ENCODE measurements around the gene FAM131C.

The FAM131C gene

DNA sequence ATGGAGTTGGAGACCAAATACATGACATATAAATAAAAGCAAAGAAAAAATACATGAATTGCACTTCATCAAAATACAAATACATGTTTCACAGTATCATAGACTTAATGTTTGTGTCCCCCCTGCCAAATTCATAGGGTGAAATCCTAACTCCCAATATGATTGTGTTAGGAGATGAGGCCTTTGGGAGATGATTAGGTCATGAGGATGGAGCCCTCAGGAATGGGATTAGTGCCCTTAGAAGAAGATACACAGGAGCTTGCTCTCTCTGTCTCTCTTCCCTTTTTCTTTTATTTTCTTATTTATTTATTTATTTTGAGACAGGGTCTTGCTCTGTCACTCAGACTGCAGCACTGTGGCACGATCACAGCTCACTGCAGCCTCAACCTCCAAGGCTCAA is 26.0 kb upstream of the FAM131C start:
- no peaks in the 10 kb centered on the region for H3K27me3 ChIP-seq (ENCODE audit: insufficient read depth, insufficient read length)
- no peaks in the 10 kb centered on the region for H3K36me3 ChIP-seq (ENCODE audit: insufficient read depth, insufficient read length, low read length)
- peaks cover 2% of the 10 kb centered on the region for H3K4me1 ChIP-seq (ENCODE audit: insufficient read depth, insufficient read length)
- no peak overlapping the region for H3K4me3 ChIP-seq (ENCODE audit: insufficient read length, low read depth)
- no peak for TF ChIP-seq YY1 (IDR thresholded peaks at IDR 0.05; ENCODE audit: insufficient read depth, insufficient read length)
- TF ChIP-seq ZNF274 (IDR thresholded peaks at IDR 0.05; ENCODE audit: low read depth, low read length), result no peak
- TF ChIP-seq SUZ12 (IDR thresholded peaks at IDR 0.05; ENCODE audit: extremely low read depth, insufficient read depth, insufficient read length), result no peak
- peaks cover 9% of the 10 kb centered on the region; the same call in 1 of the 2 replicates for H3K9me3 ChIP-seq (ENCODE audit: insufficient read depth, low read length)
- H3K9ac ChIP-seq (ENCODE audit: insufficient read length, low read depth), result no peak overlapping the region
- DNase-seq (ENCODE audit: low read depth, low spot score), result no peak

- H3K27me3 ChIP-seq (ENCODE audit: insufficient read depth, insufficient read length), result peaks cover under 1% of the 10 kb centered on the region
- H3K9ac ChIP-seq (ENCODE audit: insufficient read length, low read depth), result no peak overlapping the region
- no peaks in the 10 kb centered on the region for H3K9me3 ChIP-seq (ENCODE audit: insufficient read depth, low read length)
- H3K4me3 ChIP-seq (ENCODE audit: insufficient read length, low read depth), result no peak overlapping the region
- DNase-seq (ENCODE audit: low read depth, low spot score), result no peak
- H3K36me3 ChIP-seq (ENCODE audit: insufficient read depth, insufficient read length, low read length), result no peaks in the 10 kb centered on the region
- no peak for TF ChIP-seq SUZ12 (IDR thresholded peaks at IDR 0.05; ENCODE audit: extremely low read depth, insufficient read depth, insufficient read length)
- TF ChIP-seq ZNF274 (IDR thresholded peaks at IDR 0.05; ENCODE audit: low read depth, low read length), result no peak
- TF ChIP-seq YY1 (IDR thresholded peaks at IDR 0.05; ENCODE audit: insufficient read depth, insufficient read length), result no peak
- H3K4me1 ChIP-seq (ENCODE audit: insufficient read depth, insufficient read length), result peaks cover 2% of the 10 kb centered on the region
These were observed 22.0 kb upstream of the FAM131C start for GRCh38 chr1:16095447-16095846.

- H3K9me3 ChIP-seq (ENCODE audit: insufficient read depth, low read length), result no peaks in the 10 kb centered on the region
- H3K9ac ChIP-seq (ENCODE audit: insufficient read length, low read depth), result no peak overlapping the region
- H3K27me3 ChIP-seq (ENCODE audit: insufficient read depth, insufficient read length), result peaks cover 3% of the 10 kb centered on the region
- H3K4me3 ChIP-seq (ENCODE audit: insufficient read length, low read depth), result no peak overlapping the region
- no peak for DNase-seq (ENCODE audit: low read depth, low spot score)
- H3K4me1 ChIP-seq (ENCODE audit: insufficient read depth, insufficient read length), result peaks cover 2% of the 10 kb centered on the region
- no peaks in the 10 kb centered on the region for H3K36me3 ChIP-seq (ENCODE audit: insufficient read depth, insufficient read length, low read length)
- TF ChIP-seq YY1 (IDR thresholded peaks at IDR 0.05; ENCODE audit: insufficient read depth, insufficient read length) (no peak), ZNF274 (IDR thresholded peaks at IDR 0.05; ENCODE audit: low read depth, low read length) (no peak), SUZ12 (IDR thresholded peaks at IDR 0.05; ENCODE audit: extremely low read depth, insufficient read depth, insufficient read length) (no peak)
These were observed 21.2 kb upstream of the FAM131C start for GRCh38 chr1:16094453-16095158.

DNA sequence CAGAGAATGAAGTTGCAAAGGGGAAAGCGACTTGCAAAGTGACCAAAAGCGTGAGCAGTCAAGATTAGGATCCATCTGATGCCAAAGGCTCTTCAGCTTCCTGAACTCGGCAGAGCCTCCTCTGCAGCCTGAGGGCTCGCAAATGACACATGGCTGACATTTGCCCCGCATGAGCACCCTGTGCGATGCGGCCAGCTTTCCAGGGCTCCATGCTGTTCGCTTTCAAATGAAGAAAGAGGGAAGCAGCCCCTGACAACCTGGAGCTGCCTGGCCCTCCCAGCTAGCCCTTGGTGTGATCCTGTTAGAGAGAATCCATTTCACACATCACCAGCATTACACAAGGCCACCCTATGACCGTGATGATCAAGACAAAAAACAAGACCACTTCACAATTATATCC is 20.2 kb upstream of the FAM131C start:
- H3K4me1 ChIP-seq (ENCODE audit: insufficient read depth, insufficient read length), result peaks cover 2% of the 10 kb centered on the region
- no peak for DNase-seq (ENCODE audit: low read depth, low spot score)
- no peak overlapping the region for H3K4me3 ChIP-seq (ENCODE audit: insufficient read length, low read depth)
- H3K9ac ChIP-seq (ENCODE audit: insufficient read length, low read depth), result no peak overlapping the region
- H3K9me3 ChIP-seq (ENCODE audit: insufficient read depth, low read length), result no peaks in the 10 kb centered on the region
- H3K27me3 ChIP-seq (ENCODE audit: insufficient read depth, insufficient read length), result peaks cover 3% of the 10 kb centered on the region
- TF ChIP-seq YY1 (IDR thresholded peaks at IDR 0.05; ENCODE audit: insufficient read depth, insufficient read length) (no peak), SUZ12 (IDR thresholded peaks at IDR 0.05; ENCODE audit: extremely low read depth, insufficient read depth, insufficient read length) (no peak), ZNF274 (IDR thresholded peaks at IDR 0.05; ENCODE audit: low read depth, low read length) (no peak)
- H3K36me3 ChIP-seq (ENCODE audit: insufficient read depth, insufficient read length, low read length), result no peaks in the 10 kb centered on the region

DNA sequence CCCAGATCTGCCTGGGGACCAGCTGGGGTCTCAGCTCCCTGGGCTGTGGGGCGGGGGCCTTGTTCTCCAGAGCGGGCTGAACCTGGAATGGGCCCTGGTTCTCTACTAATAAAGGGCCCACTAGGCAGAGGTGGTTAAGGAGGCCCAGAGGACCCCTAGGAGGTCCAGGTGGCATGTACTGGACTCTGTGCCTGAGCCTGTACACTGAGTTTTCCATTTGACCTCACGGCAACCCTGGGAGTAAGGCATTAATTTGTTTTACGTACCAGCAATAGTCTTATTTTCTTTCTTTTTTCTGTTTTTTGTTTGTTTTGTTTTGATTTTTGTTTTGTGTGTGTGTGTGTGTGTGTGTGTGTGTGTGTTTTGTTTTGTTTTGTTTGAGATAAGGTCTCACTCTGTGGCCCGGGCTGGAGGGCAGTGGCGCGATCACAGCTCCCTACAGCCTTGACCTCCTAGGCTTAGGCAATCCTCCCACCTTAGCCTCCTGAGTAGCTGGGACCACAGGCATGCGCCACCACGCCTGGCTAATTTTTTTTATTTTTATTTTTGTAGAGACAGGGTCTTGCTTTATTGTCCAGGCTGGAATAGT is 19.6 kb upstream of the FAM131C start:
- Histone ChIP-seq H3K36me3 (ENCODE audit: insufficient read depth, insufficient read length, low read length) (no peaks in the 10 kb centered on the region), H3K4me3 (ENCODE audit: insufficient read length, low read depth) (no peak overlapping the region), H3K9ac (ENCODE audit: insufficient read length, low read depth) (no peak overlapping the region), H3K27me3 (ENCODE audit: insufficient read depth, insufficient read length) (peaks cover 3% of the 10 kb centered on the region), H3K4me1 (ENCODE audit: insufficient read depth, insufficient read length) (peaks cover 5% of the 10 kb centered on the region), H3K9me3 (ENCODE audit: insufficient read depth, low read length) (no peaks in the 10 kb centered on the region)
- no peak for TF ChIP-seq YY1 (IDR thresholded peaks at IDR 0.05; ENCODE audit: insufficient read depth, insufficient read length)
- TF ChIP-seq ZNF274 (IDR thresholded peaks at IDR 0.05; ENCODE audit: low read depth, low read length), result no peak
- TF ChIP-seq SUZ12 (IDR thresholded peaks at IDR 0.05; ENCODE audit: extremely low read depth, insufficient read depth, insufficient read length), result no peak
- DNase-seq (ENCODE audit: low read depth, low spot score), result no peak

DNA sequence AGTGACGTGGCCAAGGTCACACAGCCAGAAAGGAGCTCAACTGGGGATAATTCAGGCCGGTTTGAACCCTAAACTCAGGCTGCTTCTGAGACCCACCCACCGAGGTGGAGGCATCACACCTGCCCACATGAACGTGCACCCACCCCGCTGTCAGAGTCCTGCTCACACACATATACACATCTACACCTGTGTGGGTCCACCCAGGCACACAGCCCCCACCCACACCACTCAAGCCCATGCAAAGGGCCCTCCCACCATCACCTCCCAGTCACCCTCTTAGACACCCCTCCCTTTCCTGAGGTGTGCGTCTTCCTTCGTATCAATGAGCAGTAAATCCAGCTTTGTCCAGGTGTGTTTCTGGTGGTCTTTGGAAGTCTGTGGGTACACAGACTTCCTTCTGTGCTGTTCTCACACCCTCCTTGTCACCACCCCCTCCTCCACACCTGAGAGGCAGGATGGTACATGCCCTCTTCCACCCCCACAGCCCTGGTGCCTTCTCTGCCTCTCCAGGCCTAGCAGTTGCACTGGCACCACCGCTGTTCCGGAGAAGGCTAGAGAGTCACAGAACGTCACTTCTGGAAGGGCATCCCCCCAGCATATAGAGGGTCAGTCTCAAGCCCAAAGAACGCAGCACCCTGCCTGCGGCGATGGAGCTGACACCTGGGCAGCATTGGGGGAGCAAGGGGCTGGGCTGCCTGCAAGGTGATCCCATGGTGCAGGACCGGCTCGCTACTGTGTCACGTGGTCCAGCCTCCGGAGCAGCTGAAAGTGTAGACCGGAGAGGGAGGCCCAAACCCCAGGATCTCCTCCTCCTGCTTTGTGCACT is 18.9 kb upstream of the FAM131C start:
- Histone ChIP-seq H3K27me3 (ENCODE audit: insufficient read depth, insufficient read length) (peaks cover 3% of the 10 kb centered on the region), H3K36me3 (ENCODE audit: insufficient read depth, insufficient read length, low read length) (no peaks in the 10 kb centered on the region), H3K4me3 (ENCODE audit: insufficient read length, low read depth) (no peak overlapping the region), H3K4me1 (ENCODE audit: insufficient read depth, insufficient read length) (peaks cover 6% of the 10 kb centered on the region), H3K9ac (ENCODE audit: insufficient read length, low read depth) (no peak overlapping the region), H3K9me3 (ENCODE audit: insufficient read depth, low read length) (no peaks in the 10 kb centered on the region)
- TF ChIP-seq ZNF274 (IDR thresholded peaks at IDR 0.05; ENCODE audit: low read depth, low read length) (no peak), SUZ12 (IDR thresholded peaks at IDR 0.05; ENCODE audit: extremely low read depth, insufficient read depth, insufficient read length) (no peak), YY1 (IDR thresholded peaks at IDR 0.05; ENCODE audit: insufficient read depth, insufficient read length) (no peak)
- DNase-seq (ENCODE audit: low read depth, low spot score), result no peak

- Histone ChIP-seq H3K4me1 (ENCODE audit: insufficient read depth, insufficient read length) (peaks cover 4% of the 10 kb centered on the region), H3K4me3 (ENCODE audit: insufficient read length, low read depth) (no peak overlapping the region), H3K36me3 (ENCODE audit: insufficient read depth, insufficient read length, low read length) (no peaks in the 10 kb centered on the region), H3K27me3 (ENCODE audit: insufficient read depth, insufficient read length) (peaks cover 3% of the 10 kb centered on the region), H3K9ac (ENCODE audit: insufficient read length, low read depth) (no peak overlapping the region), H3K9me3 (ENCODE audit: insufficient read depth, low read length) (no peaks in the 10 kb centered on the region)
- DNase-seq (ENCODE audit: low read depth, low spot score), result no peak
- no peak for TF ChIP-seq SUZ12 (IDR thresholded peaks at IDR 0.05; ENCODE audit: extremely low read depth, insufficient read depth, insufficient read length)
- no peak for TF ChIP-seq YY1 (IDR thresholded peaks at IDR 0.05; ENCODE audit: insufficient read depth, insufficient read length)
- no peak for TF ChIP-seq ZNF274 (IDR thresholded peaks at IDR 0.05; ENCODE audit: low read depth, low read length)
These were observed 17.8 kb upstream of the FAM131C start for GRCh38 chr1:16091296-16091695.
